ENCODE results near the gene ZCCHC7. TPM values are rescaled to one million over a fixed set of nuclear protein-coding genes. Genes with fewer than 3 reads are reported as not detected.

The ZCCHC7 gene
- total and polyA plus RNA-seq, 2 of the 8 experiments (the other 6 are each of a cell fraction or from before 2014, with no cell fraction given): 12.2 to 27.5 TPM

DNA sequence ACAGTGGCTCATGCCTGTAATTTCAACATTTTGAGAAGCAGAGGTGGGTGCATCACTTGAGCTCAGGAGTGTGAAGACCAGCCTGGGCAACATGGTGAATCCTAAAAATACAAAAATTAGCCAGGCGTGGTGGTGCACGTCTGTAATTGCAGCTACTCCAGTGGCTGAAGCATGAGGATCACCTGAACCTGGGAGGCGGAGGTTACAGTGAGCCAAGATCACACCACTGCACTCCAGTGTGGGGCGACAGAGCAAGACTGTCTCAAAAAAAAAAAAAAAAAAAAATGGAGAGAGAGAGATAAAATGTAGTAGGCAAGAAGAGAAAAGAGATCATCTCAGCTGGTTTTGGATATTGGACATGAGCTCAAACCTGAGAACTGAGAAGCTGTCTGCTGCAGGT, 23.7 kb upstream of the ZCCHC7 start (continued):
- TF ChIP-seq, protein P1, sequence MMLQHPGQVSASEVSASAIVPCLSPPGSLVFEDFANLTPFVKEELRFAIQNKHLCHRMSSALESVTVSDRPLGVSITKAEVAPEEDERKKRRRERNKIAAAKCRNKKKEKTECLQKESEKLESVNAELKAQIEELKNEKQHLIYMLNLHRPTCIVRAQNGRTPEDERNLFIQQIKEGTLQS (IDR thresholded peaks at IDR 0.05; ENCODE audit: insufficient read depth, low read depth, low read length): no peak
- no peak for TF ChIP-seq TEAD4 (IDR thresholded peaks at IDR 0.05; ENCODE audit: low read depth, low read length)
- TF ChIP-seq POLR2A (IDR thresholded peaks at IDR 0.05; ENCODE audit: control extremely low read depth in 1 of 2, low read depth in 2 of 2, low read length in 2 of 2): no peak
